DND-41 (cell line): ENCODE measurements around the gene TAF5.

Experiments used
- CTCF ChIP-seq: IDR thresholded peaks from 2 replicates; pipeline ENCODE4 v1.5.1; 2012; ENCODE audit warnings: borderline replicate concordance, low read length, moderate library complexity, mild to moderate bottlenecking; ENCODE audit not compliant: poor library complexity, severe bottlenecking; ENCODE audit errors: extremely low read depth
- EZH2 ChIP-seq: IDR thresholded peaks from 3 replicates; pipeline ENCODE4 v1.6.1; 2012; ENCODE audit warnings: borderline replicate concordance, low read depth, mild to moderate bottlenecking, moderate library complexity, low read length, inconsistent platforms; ENCODE audit not compliant: severe bottlenecking

DNA sequence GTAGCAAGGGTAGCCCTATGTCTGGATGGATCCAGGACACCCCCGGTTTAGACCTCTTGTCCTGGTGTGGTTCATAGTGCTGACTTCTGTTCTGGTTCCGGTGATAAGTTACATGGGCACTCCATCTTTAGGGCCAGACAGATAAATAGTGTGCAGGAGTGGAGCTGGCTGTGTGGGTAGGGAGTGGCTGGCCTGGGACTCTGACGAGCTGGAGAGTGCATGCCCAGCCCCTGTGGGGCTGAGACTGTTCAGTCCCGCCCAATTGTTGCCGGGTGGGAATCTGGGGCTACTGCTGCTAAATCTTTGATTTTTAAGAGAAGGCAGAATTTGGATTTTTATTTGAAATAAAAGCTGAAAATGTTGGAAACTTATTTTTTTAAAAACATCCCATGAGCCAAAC lies 56.0 kb downstream of the TAF5 start:
- no peak for TF ChIP-seq CTCF
- no peak for TF ChIP-seq EZH2
